ENCODE data around the gene PTGER3. TPM values are rescaled to one million over a fixed set of nuclear protein-coding genes. Genes with fewer than 3 reads are reported as not detected.

PTGER3 gene
- total RNA-seq, 1 donor from 2014 or later: 0.64 TPM

DNA sequence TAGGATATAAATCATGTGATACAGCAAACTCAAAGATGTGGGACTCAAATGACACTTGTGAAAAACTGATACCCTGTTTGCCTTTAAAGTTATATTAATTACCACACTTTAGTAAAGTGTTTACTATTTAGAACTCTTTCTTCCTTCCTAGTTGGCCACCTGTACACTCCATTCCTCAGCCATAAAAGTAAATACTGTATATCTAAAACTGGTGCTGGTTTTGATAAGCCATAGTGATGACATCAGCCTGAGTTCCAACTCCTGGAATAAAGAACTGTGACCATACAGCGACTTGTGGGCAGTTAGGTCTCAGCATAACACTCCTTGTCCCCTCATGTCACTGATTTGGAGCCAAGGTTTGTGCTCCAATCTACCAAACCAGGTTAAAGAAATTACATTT is 2.8 kb downstream of the PTGER3 start:
- H3K9me3 Mint-ChIP-seq (ENCODE audit: unreplicated experiment): no peaks in the 10 kb centered on the region
- Histone ChIP-seq H3K9me3 (ENCODE audit: insufficient read depth, low read depth, low read length) (no peaks in the 10 kb centered on the region), H3K27me3 (ENCODE audit: insufficient read depth, low read length) (peaks cover 45% of the 10 kb centered on the region), H3K36me3 (ENCODE audit: insufficient read depth, low read length) (no peaks in the 10 kb centered on the region), H3K79me2 (ENCODE audit: insufficient read depth, low read length) (no peaks in the 10 kb centered on the region), H3K9ac (ENCODE audit: low read length) (no peak overlapping the region), H4K20me1 (ENCODE audit: insufficient read depth, low read length) (no peaks in the 10 kb centered on the region), H3K4me3 (ENCODE audit: insufficient read depth, low read depth, low read length) (no peak overlapping the region), H3K4me2 (ENCODE audit: low read length) (no peak overlapping the region), H3K27ac (ENCODE audit: low read depth, low read length) (no peak overlapping the region), H2AFZ (ENCODE audit: low read depth, low read length) (no peak overlapping the region), H3K4me1 (ENCODE audit: insufficient read depth, low read length) (peaks cover 12% of the 10 kb centered on the region)
- H3K36me3 Mint-ChIP-seq (ENCODE audit: low read depth, unreplicated experiment): no peaks in the 10 kb centered on the region
- no peak for DNase-seq (ENCODE audit: low read depth)
- peaks cover 25% of the 10 kb centered on the region for H3K27me3 Mint-ChIP-seq (ENCODE audit: low read depth, unreplicated experiment)
- FAIRE-seq: no peak
- H3K27ac Mint-ChIP-seq (ENCODE audit: unreplicated experiment): no peak overlapping the region
- no peak overlapping the region for H3K4me3 Mint-ChIP-seq (ENCODE audit: unreplicated experiment)
- H3K4me1 Mint-ChIP-seq (ENCODE audit: low read depth, unreplicated experiment): peaks cover 16% of the 10 kb centered on the region
- TF ChIP-seq, protein P1, sequence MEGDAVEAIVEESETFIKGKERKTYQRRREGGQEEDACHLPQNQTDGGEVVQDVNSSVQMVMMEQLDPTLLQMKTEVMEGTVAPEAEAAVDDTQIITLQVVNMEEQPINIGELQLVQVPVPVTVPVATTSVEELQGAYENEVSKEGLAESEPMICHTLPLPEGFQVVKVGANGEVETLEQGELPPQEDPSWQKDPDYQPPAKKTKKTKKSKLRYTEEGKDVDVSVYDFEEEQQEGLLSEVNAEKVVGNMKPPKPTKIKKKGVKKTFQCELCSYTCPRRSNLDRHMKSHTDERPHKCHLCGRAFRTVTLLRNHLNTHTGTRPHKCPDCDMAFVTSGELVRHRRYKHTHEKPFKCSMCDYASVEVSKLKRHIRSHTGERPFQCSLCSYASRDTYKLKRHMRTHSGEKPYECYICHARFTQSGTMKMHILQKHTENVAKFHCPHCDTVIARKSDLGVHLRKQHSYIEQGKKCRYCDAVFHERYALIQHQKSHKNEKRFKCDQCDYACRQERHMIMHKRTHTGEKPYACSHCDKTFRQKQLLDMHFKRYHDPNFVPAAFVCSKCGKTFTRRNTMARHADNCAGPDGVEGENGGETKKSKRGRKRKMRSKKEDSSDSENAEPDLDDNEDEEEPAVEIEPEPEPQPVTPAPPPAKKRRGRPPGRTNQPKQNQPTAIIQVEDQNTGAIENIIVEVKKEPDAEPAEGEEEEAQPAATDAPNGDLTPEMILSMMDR (IDR thresholded peaks at IDR 0.05; ENCODE audit: insufficient read depth, low read depth, low read length): no peak

DNA sequence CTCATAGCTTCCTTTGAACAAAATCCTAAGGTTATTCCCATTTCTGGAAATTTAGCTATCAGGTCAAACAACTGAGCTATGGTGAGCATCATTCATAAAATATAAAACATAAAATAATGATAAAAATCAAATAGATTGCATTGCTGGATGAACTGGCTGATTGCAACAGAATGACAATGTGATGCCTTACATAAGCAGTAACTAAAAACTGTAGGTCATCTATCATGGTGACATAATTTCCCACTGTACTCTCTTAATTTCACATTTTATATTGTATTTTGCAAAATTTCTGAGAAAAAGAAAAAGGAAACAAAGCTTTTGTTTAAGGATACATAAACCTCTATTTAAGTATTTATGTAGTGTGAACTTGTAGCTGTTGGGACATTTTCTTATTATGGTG is 4.6 kb downstream of the PTGER3 start:
- DNase-seq (ENCODE audit: low read depth) (no peak), FAIRE-seq (no peak)
- H3K9me3 Mint-ChIP-seq (ENCODE audit: unreplicated experiment): no peaks in the 10 kb centered on the region
- no peaks in the 10 kb centered on the region for H3K36me3 ChIP-seq (ENCODE audit: insufficient read depth, low read length)
- no peaks in the 10 kb centered on the region for H3K9me3 ChIP-seq (ENCODE audit: insufficient read depth, low read depth, low read length)
- no peak overlapping the region for H3K9ac ChIP-seq (ENCODE audit: low read length)
- peaks cover 18% of the 10 kb centered on the region for H3K27me3 Mint-ChIP-seq (ENCODE audit: low read depth, unreplicated experiment)
- H3K27ac Mint-ChIP-seq (ENCODE audit: unreplicated experiment): no peak overlapping the region
- H3K27me3 ChIP-seq (ENCODE audit: insufficient read depth, low read length): peaks cover 35% of the 10 kb centered on the region
- H4K20me1 ChIP-seq (ENCODE audit: insufficient read depth, low read length): no peaks in the 10 kb centered on the region
- H3K4me1 ChIP-seq (ENCODE audit: insufficient read depth, low read length): peaks cover 11% of the 10 kb centered on the region
- H3K79me2 ChIP-seq (ENCODE audit: insufficient read depth, low read length): no peaks in the 10 kb centered on the region
- H2AFZ ChIP-seq (ENCODE audit: low read depth, low read length): no peak overlapping the region
- TF ChIP-seq EZH2 (IDR thresholded peaks at IDR 0.05; ENCODE audit: insufficient read depth, low read length): no peak
- TF ChIP-seq, protein P1 (IDR thresholded peaks at IDR 0.05; ENCODE audit: insufficient read depth, low read depth, low read length): no peak
- H3K4me1 Mint-ChIP-seq (ENCODE audit: low read depth, unreplicated experiment): peaks cover 24% of the 10 kb centered on the region
- no peak overlapping the region for H3K4me2 ChIP-seq (ENCODE audit: low read length)
- no peaks in the 10 kb centered on the region for H3K36me3 Mint-ChIP-seq (ENCODE audit: low read depth, unreplicated experiment)
- no peak overlapping the region for H3K27ac ChIP-seq (ENCODE audit: low read depth, low read length)
- no peak overlapping the region for H3K4me3 Mint-ChIP-seq (ENCODE audit: unreplicated experiment)
- H3K4me3 ChIP-seq (ENCODE audit: insufficient read depth, low read depth, low read length): no peak overlapping the region

DNA sequence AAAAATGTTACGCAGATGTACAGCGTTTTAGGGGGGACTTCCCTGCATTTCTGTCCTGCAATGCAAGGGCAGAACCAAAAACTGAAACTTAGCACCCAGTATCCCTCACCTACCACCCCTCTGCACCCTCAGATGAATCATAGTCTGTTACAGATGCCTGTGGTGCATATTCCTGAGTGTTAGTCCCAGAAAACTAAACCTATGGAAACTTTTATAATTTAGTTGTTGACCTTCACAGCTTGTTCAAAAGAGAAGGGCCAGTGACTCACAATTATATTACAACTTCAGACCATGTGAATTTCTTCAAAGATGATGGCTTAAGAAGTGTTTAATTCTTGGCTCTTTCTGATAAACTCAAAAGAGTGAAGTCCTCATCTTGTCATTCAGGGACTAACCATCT is 5.8 kb downstream of the PTGER3 start:
- TF ChIP-seq EZH2 (IDR thresholded peaks at IDR 0.05; ENCODE audit: insufficient read depth, low read length): no peak
- TF ChIP-seq, protein P1 (IDR thresholded peaks at IDR 0.05; ENCODE audit: insufficient read depth, low read depth, low read length): no peak
- Mint-ChIP-seq H3K27ac (ENCODE audit: unreplicated experiment) (peak overlapping the region; percentile 64), H3K9me3 (ENCODE audit: unreplicated experiment) (no peaks in the 10 kb centered on the region)

More for the DNA sequence above, 5.8 kb downstream of the PTGER3 start:
- peaks cover 22% of the 10 kb centered on the region for H3K4me1 Mint-ChIP-seq (ENCODE audit: low read depth, unreplicated experiment)
- peaks cover under 1% of the 10 kb centered on the region for H3K4me1 ChIP-seq (ENCODE audit: insufficient read depth, low read length)
- H3K27me3 Mint-ChIP-seq (ENCODE audit: low read depth, unreplicated experiment): peaks cover 10% of the 10 kb centered on the region
- no peak overlapping the region for H3K4me2 ChIP-seq (ENCODE audit: low read length)
- peaks cover 24% of the 10 kb centered on the region for H3K27me3 ChIP-seq (ENCODE audit: insufficient read depth, low read length)
- H3K9ac ChIP-seq (ENCODE audit: low read length): no peak overlapping the region
- no peak overlapping the region for H3K4me3 Mint-ChIP-seq (ENCODE audit: unreplicated experiment)
- DNase-seq (ENCODE audit: low read depth) (no peak), FAIRE-seq (no peak)
- H3K36me3 Mint-ChIP-seq (ENCODE audit: low read depth, unreplicated experiment): no peaks in the 10 kb centered on the region
- H2AFZ ChIP-seq (ENCODE audit: low read depth, low read length): no peak overlapping the region
- no peak overlapping the region for H3K27ac ChIP-seq (ENCODE audit: low read depth, low read length)
- no peak overlapping the region for H3K4me3 ChIP-seq (ENCODE audit: insufficient read depth, low read depth, low read length)
- no peaks in the 10 kb centered on the region for H3K79me2 ChIP-seq (ENCODE audit: insufficient read depth, low read length)
- H4K20me1 ChIP-seq (ENCODE audit: insufficient read depth, low read length): no peaks in the 10 kb centered on the region
- no peaks in the 10 kb centered on the region for H3K9me3 ChIP-seq (ENCODE audit: insufficient read depth, low read depth, low read length)
- no peaks in the 10 kb centered on the region for H3K36me3 ChIP-seq (ENCODE audit: insufficient read depth, low read length)
